ENCODE measurements around the gene SF3B3.

DNA sequence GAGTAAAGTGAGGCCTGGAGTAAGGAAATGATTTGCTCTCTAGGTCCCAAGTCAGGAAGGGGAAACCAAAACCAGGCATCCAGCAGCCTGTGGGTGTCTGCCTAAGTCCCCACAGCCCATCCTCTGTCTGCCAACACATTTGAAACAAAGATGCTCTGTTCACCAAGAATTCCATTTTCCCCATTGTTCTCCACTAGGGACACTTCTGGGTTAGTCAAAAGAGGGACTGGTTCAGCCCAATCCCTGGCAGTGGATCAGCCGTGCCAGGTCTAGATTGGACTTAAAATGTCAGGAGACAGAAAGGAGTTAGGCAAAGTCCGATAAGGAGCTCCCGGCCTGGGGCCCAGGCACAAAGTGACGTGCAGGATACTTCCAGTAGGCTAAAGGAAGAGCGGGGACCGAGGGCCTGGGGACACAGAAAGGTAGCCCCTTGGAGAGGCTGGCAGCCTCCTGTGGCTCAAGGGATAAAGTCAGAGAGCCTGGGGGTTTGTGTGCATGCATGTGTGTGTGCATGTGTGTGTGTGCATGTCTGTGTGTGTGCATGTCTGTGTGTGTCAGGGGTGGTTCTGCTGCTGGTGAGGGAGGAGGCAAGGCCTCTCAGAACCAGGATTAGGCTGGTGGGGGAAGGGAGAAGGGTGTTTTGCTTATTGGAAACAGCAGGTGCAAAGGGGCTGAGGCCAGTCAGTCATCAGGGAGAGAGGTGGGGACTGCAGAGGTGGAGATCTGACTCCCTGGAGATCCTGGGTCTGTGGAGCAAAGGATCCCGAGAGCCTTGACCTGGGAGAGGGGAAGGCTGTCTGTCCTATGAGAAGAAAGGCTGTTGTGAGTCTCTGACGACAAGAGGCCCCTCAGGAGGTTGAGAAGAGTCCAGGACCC is 81.0 kb downstream of the SF3B3 start:
- TF ChIP-seq CTCF (conservative IDR thresholded peaks at IDR 0.05; ENCODE audit: low read depth, low read length) (no peak), EZH2 (IDR thresholded peaks at IDR 0.05; ENCODE audit: low read length, unreplicated experiment) (no peak), EZH2phosphoT487 (IDR thresholded peaks at IDR 0.05; ENCODE audit: borderline replicate concordance, low read length) (no peak)

Measured in PC-3 (cell line).